H1 (cell line): ENCODE data around the gene LGI4. TPM values are rescaled to one million over a fixed set of nuclear protein-coding genes. Genes with fewer than 3 reads are reported as not detected.

Source experiments
- CHD7 ChIP-seq: fragments of 300-600 bp; sonication (generic); IDR thresholded peaks from 2 replicates; pipeline ENCODE4 v1.7.1; 2012; ENCODE audit warnings: low read length, moderate library complexity, mild to moderate bottlenecking, inconsistent platforms; ENCODE audit not compliant: insufficient replicate concordance
- GABPA ChIP-seq: IDR thresholded peaks from 2 replicates; pipeline ENCODE4 v1.6.1; 2011; ENCODE audit warnings: mild to moderate bottlenecking, low read length, moderate library complexity, borderline replicate concordance; ENCODE audit not compliant: insufficient read depth
- POLR2A ChIP-seq, 2 experiments: IDR thresholded peaks; 1 replicate in 1 of 2; 2 replicates in 1 of 2; pipeline ENCODE4 v1.6.1; 2011; ENCODE audit warnings: low read depth in 2 of 2, low read length in 2 of 2, mild to moderate bottlenecking in 2 of 2; ENCODE audit errors: control extremely low read depth in 1 of 2
- polyA plus RNA-seq, 7 experiments: library from polyadenylated mRNA; depleted of rRNA in 3 of 7; stranded (reverse) in 5 of 7; unstranded in 2 of 7; fragments of >200 nt in 5 of 7; fragments of 200-250 nt in 2 of 7; gene quantifications; 1 replicate in 5 of 7; 2 replicates in 1 of 7; 4 replicates in 1 of 7; pipeline versions ENCODE4 v1.2.1 to v1.2.3, GENCODE V29; 2011 to 2013; ENCODE audit warnings: missing spikeins in 2 of 7, mixed read lengths in 2 of 7
- total RNA-seq: library from RNA; stranded (reverse); fragmentation: NEBNext Ultra II Directional; extraction: Animal tissue kit (Norgen Biotek cat#: 25700); gene quantifications from 2 replicates; pipeline ENCODE4 v1.2.1, GENCODE V29; 2021

The LGI4 gene
- total and polyA plus RNA-seq, 2 of the 8 experiments (the other 6 are each of a cell fraction or from before 2014, with no cell fraction given): 2.0 to 8.2 TPM

GRCh38 chr19:35112995-35113688 lies 21.7 kb downstream of the LGI4 start (continued):
- TF ChIP-seq CHD7: no peak
- TF ChIP-seq POLR2A (IDR thresholded peaks at IDR 0.05; ENCODE audit: control extremely low read depth in 1 of 2, low read depth in 2 of 2, low read length in 2 of 2): no peak
- TF ChIP-seq GABPA: no peak
